Nephron (organoid): Measurements from ENCODE around the gene PSMD12.

ENCODE experiments used
- H3K27ac Mint-ChIP-seq, 3 experiments: 2 replicates each; pipeline ENCODE4 v1.8.0; 2020; ENCODE audit warnings: mixed read lengths in 3 of 3, mild to moderate bottlenecking in 2 of 3, moderate library complexity in 1 of 3
- H3K27me3 Mint-ChIP-seq: 2 replicates; pipeline ENCODE4 v1.8.0; 2021; ENCODE audit warnings: low read depth, mild to moderate bottlenecking, moderate library complexity, mixed read lengths
- H3K36me3 Mint-ChIP-seq: 2 replicates; pipeline ENCODE4 v1.8.0; 2020; ENCODE audit warnings: low read depth, mixed read lengths
- H3K4me1 Mint-ChIP-seq: 2 replicates; pipeline ENCODE4 v1.8.0; 2020; ENCODE audit warnings: mixed read lengths
- H3K4me3 Mint-ChIP-seq, 3 experiments: 2 replicates each; pipeline ENCODE4 v1.8.0; 2020; ENCODE audit warnings: mild to moderate bottlenecking in 3 of 3, mixed read lengths in 3 of 3, moderate library complexity in 2 of 3
- H3K9me3 Mint-ChIP-seq: 2 replicates; pipeline ENCODE4 v1.8.0; 2020; ENCODE audit warnings: mixed read lengths
- TF ChIP-seq, protein P1 (sequence below), 3 experiments: fragments of 200-600 bp; sonication (generic); IDR thresholded peaks; one replicate each; pipeline ENCODE4 v1.5.0; 2021; ENCODE audit warnings: antibody characterized with exemption in 3 of 3; ENCODE audit not compliant: unreplicated experiment in 3 of 3

PSMD12 gene

DNA sequence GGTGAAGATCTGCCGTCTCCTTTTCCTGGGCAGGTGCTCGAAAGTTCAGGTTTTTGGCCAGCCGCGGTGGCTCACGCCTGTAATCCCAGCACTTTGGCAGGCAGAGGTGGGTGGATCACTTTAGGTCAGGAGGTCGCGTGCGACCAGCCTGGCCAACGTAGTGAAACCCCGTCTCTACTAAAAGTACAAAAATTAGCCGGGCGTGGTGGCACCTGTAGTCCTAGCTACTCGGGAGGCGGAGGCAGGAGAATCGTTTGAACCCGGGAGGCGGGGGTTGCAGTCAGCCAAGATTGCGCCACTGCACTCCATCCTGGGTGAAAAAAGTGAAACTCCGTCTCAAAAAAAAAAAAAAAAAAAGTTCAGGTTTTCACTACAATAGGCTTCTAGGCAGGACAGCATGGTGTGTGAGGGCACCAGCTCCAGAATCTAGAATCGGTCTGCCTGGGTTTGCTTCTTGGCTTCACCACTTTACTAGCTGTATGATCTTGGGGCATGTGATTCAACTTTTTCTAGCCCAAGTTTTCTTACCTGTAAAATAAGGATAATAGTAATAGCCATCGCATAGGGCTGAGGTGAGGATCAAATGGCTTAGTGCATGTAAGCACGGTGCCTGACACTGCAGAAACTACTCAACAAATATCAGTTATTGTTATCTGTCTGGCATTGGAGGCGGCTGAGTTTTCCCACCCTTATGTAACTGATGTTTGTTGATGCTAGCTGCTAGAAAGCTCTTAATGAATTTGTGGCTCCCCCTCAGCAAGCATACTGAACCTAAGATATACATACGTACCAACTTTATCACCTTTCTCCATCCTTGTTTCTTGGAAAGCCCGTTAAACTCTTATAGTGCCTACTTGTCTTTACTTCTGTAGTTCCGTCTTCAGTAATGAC, 1.3 kb downstream of the PSMD12 start:
- Mint-ChIP-seq H3K27me3 (no peaks in the 10 kb centered on the region), H3K4me1 (peaks cover 45% of the 10 kb centered on the region), H3K4me3 (peak overlapping the region; percentile 89 to 97 (median 95)), H3K36me3 (peaks cover 11% of the 10 kb centered on the region), H3K9me3 (no peaks in the 10 kb centered on the region), H3K27ac (peak overlapping the region; percentile 66 to 95 (median 94))
- TF ChIP-seq, protein P1, sequence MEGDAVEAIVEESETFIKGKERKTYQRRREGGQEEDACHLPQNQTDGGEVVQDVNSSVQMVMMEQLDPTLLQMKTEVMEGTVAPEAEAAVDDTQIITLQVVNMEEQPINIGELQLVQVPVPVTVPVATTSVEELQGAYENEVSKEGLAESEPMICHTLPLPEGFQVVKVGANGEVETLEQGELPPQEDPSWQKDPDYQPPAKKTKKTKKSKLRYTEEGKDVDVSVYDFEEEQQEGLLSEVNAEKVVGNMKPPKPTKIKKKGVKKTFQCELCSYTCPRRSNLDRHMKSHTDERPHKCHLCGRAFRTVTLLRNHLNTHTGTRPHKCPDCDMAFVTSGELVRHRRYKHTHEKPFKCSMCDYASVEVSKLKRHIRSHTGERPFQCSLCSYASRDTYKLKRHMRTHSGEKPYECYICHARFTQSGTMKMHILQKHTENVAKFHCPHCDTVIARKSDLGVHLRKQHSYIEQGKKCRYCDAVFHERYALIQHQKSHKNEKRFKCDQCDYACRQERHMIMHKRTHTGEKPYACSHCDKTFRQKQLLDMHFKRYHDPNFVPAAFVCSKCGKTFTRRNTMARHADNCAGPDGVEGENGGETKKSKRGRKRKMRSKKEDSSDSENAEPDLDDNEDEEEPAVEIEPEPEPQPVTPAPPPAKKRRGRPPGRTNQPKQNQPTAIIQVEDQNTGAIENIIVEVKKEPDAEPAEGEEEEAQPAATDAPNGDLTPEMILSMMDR (IDR thresholded peaks at IDR 0.05; ENCODE audit: unreplicated experiment in 3 of 3) = no peak

DNA sequence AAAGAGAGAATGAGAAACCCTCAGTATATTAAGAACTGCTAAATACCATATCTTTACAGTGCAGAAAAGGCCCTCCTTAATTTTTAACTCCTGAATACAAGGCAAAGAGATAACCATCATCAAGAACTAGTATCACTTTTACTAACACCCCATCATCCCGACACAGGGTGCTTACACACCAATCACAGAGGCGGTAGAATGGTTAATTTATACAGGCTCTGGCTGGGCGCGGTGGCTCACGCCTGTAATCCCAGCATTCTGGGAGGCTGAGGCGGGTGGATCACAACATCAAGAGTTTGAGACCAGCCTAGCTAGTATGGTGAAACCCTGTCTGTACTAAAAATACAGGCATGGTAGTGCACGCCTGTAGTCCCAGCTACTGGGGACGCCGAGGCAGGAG, 4.2 kb downstream of the PSMD12 start:
- H3K27me3 Mint-ChIP-seq = no peaks in the 10 kb centered on the region
- peaks cover 15% of the 10 kb centered on the region for H3K36me3 Mint-ChIP-seq
- no peaks in the 10 kb centered on the region for H3K9me3 Mint-ChIP-seq
- TF ChIP-seq, protein P1 (IDR thresholded peaks at IDR 0.05; ENCODE audit: unreplicated experiment in 3 of 3) = no peak
- H3K4me3 Mint-ChIP-seq = peak overlapping the region in 1 of 3 experiments; percentile 66
- H3K4me1 Mint-ChIP-seq = peaks cover 49% of the 10 kb centered on the region
- peak overlapping the region in 1 of 3 experiments; percentile 38 for H3K27ac Mint-ChIP-seq

DNA sequence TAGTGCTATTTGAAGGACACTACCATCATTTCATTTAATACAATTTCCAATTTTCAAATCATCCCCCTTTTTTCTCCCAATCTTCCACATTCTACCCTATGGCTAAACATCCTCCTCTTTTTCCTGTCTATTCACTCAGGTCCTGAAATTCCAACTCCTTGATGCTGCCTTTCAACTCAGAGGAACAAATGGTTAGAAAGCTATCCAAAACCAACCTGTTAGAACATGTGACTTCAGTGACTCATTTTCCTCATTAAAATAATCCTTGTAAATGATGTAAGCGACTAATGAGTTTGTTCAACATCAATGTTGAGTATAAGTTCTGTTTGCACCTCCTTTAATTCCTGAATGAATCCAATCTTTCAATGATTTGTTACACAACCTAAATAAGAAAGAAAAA, 5.5 kb downstream of the PSMD12 start:
- Mint-ChIP-seq H3K9me3 (no peaks in the 10 kb centered on the region), H3K36me3 (peaks cover 22% of the 10 kb centered on the region), H3K4me1 (peaks cover 43% of the 10 kb centered on the region), H3K27ac (no peak overlapping the region), H3K27me3 (no peaks in the 10 kb centered on the region), H3K4me3 (no peak overlapping the region)
- TF ChIP-seq, protein P1 (IDR thresholded peaks at IDR 0.05; ENCODE audit: unreplicated experiment in 3 of 3) = no peak

DNA sequence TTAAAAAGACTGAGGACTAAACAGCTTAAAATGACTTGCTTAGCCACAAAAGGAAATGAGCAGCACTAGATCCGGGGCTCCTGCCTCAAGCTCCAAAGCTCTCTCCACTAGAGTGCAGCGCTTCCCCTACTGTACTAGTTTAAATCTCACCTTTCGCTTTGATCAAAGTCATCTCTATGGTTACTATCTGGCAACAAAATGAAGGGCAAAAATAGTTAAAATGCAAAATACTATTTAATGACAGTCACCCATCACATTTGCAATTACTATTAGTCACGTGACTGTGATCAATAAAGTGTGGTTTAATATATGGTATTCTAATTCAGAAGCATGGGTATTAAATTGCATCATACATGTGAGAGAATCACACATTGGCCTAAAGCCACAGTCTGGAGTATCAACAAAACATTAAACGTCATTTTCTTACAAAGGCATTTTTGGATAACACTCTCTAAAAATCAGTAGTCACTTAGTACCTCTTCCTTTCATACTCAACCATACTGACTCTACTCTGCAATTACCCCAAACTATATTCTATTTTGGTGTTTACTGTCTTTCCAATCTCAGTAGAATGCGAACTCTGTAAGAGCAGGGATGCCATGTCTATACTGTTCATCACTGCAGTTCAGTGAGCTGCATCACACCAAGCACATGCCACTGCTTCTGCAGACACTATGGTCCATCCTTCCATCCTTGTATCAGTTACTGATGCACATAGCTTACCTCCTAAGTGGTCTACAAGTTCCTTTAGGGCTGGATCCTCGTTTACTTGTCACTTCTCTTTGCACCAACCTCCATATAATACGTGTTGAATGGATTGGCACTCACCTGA, 6.2 kb downstream of the PSMD12 start:
- peaks cover 36% of the 10 kb centered on the region for H3K4me1 Mint-ChIP-seq
- no peak overlapping the region for H3K4me3 Mint-ChIP-seq
- H3K9me3 Mint-ChIP-seq = no peaks in the 10 kb centered on the region
- peak overlapping the region in 1 of 3 experiments; percentile 37 for H3K27ac Mint-ChIP-seq
- H3K36me3 Mint-ChIP-seq = peaks cover 29% of the 10 kb centered on the region
- no peaks in the 10 kb centered on the region for H3K27me3 Mint-ChIP-seq
- TF ChIP-seq, protein P1 (IDR thresholded peaks at IDR 0.05; ENCODE audit: unreplicated experiment in 3 of 3) = no peak

DNA sequence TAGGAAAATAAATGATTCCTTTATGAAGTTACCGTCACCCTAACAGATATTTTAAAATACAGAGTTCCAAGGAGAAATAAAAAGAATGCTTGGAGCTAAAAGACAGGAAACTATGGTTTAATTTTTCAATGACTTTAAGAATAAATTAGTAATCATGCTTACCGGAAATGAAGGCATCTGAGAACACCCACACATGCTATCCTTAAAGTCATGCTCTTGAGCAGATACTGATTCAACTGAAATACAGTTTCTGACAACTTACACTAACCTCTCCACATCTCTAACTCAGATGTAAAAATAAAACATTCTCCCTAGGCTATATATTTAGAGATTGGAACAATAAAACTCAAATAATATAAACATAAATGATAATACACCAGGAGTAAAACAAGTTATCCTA, 7.8 kb downstream of the PSMD12 start:
- H3K36me3 Mint-ChIP-seq = peaks cover 39% of the 10 kb centered on the region
- no peaks in the 10 kb centered on the region for H3K9me3 Mint-ChIP-seq
- no peaks in the 10 kb centered on the region for H3K27me3 Mint-ChIP-seq
- TF ChIP-seq, protein P1 (IDR thresholded peaks at IDR 0.05; ENCODE audit: unreplicated experiment in 3 of 3) = no peak
- H3K4me1 Mint-ChIP-seq = peaks cover 23% of the 10 kb centered on the region
- no peak overlapping the region for H3K27ac Mint-ChIP-seq
- H3K4me3 Mint-ChIP-seq = no peak overlapping the region
